ENCODE measurements around the gene ADD2. TPM values are rescaled to one million over a fixed set of nuclear protein-coding genes. Genes with fewer than 3 reads are reported as not detected.

The ADD2 gene
- total and polyA plus RNA-seq, 3 donors from 2014 or later, result 5.1 to 6.1 (median 5.8) TPM

DNA sequence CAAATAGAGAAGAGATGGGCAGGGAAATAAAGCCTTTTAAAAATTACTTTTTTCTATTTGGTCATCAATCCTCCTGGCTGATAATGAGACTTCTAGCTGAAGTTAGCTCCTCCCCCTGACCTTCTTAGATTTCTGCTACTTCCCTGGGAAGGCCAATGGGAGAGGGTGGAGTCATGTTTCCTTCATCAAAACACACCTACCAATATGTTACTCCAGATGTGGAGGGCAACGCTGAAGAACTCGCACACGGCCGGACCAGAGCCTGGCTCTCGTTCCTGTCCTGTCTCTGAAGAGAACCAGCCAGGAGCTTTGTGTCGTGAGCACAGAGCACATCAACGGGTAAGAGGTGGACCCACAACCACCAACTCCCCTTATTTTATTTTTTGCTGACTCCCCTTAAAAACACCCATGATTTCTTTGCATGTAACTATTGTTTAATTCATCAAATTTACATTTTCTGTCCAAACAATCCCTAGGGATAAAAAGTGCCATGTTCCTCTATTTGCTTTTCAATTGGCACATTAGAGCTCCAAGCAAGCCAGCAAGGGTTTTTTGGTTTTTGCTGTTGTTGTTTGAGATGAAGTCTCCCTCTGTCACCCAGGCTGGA is 94.9 kb downstream of the ADD2 start:
- DNase-seq, result no peak
- TF ChIP-seq POLR2A (IDR thresholded peaks at IDR 0.05), result no peak
- no peak for TF ChIP-seq CTCF (IDR thresholded peaks at IDR 0.05)
- WGBS, 2 donors, result 46 to 48% methylated on average over 7 of the region's 7 CpGs

GRCh38 chr2:70671092-70671675 is 96.8 kb downstream of the ADD2 start:
- Histone ChIP-seq H3K4me1 (peaks cover 5% of the 10 kb centered on the region), H3K4me3 (no peak overlapping the region), H3K36me3 (ENCODE audit: low read depth, missing control alignments) (no peaks in the 10 kb centered on the region), H3K27me3 (no peaks in the 10 kb centered on the region), H3K27ac (no peak overlapping the region), H3K9me3 (no peaks in the 10 kb centered on the region)
- intact Hi-C loops (cut with DNase I; ENCODE audit: low total_unique reads), result no loop called here
- TF ChIP-seq POLR2A (IDR thresholded peaks at IDR 0.05) (no peak), CTCF (IDR thresholded peaks at IDR 0.05) (no peak)
- no peak for DNase-seq
- 90 to 94% methylated on average over 7 of the region's 7 CpGs for WGBS, 2 donors

More for the DNA sequence above, 94.9 kb downstream of the ADD2 start:
- H3K36me3 ChIP-seq (ENCODE audit: low read depth, missing control alignments), result no peaks in the 10 kb centered on the region
- H3K4me1 ChIP-seq, result peaks cover 5% of the 10 kb centered on the region
- no peaks in the 10 kb centered on the region for H3K9me3 ChIP-seq
- intact Hi-C loops (cut with DNase I; ENCODE audit: low total_unique reads), result no loop called here
- no peak overlapping the region for H3K4me3 ChIP-seq
- no peak overlapping the region for H3K27ac ChIP-seq
- no peaks in the 10 kb centered on the region for H3K27me3 ChIP-seq

DNA sequence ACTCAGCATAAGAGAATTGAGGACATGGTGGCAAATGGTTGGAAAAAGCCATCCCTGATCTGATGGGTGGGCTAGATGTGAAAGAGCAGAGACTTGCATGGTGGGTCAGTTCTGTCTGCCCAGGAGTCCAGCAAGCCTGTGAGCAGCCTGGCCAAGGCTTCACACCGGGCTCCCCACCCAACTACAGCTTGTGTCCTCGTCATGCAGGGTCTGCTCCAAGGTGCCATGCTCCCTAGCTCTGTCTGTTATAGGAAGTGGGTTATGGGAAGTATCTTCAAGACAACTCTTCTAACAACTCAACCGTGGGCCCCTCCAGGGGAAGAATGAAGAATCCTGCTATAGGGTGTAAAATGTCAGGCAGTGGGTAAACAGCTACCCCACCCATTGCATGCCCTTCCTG is 97.4 kb downstream of the ADD2 start:
- 92 to 94% methylated on average over 2 to 3 of the region's 3 CpGs for WGBS, 2 donors
- Histone ChIP-seq H3K27me3 (no peaks in the 10 kb centered on the region), H3K4me1 (peaks cover 5% of the 10 kb centered on the region), H3K27ac (no peak overlapping the region), H3K9me3 (no peaks in the 10 kb centered on the region), H3K4me3 (no peak overlapping the region), H3K36me3 (ENCODE audit: low read depth, missing control alignments) (no peaks in the 10 kb centered on the region)
- TF ChIP-seq CTCF (IDR thresholded peaks at IDR 0.05) (no peak), POLR2A (IDR thresholded peaks at IDR 0.05) (no peak)
- no peak for DNase-seq
- intact Hi-C loops (cut with DNase I; ENCODE audit: low total_unique reads), result no loop called here

DNA sequence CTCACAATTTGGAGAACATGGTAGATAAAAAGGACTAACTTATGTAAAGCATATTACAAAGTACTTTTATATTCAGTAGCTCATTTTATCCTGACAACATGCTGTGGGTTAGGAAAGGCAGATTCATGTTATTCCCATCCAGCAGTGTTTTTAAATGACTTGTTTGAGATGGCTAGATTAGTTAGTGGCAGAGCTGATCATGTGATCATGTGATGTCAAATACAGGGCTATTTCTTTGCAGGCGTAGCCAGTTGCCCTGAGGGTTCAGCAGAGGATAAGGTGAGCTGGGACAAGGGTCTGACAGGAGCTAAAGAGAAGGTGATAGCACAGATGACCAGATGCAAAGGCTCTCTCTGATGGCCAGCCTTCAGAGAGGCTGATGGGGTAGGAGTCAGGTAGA is 97.8 kb downstream of the ADD2 start:
- intact Hi-C loops (cut with DNase I; ENCODE audit: low total_unique reads), result no loop called here
- no peak overlapping the region for H3K27ac ChIP-seq
- no peak for DNase-seq
- H3K4me1 ChIP-seq, result peaks cover 5% of the 10 kb centered on the region
- WGBS, 2 donors, result 97 to 100% methylated on average over 1 of the region's 1 CpG
- no peaks in the 10 kb centered on the region for H3K36me3 ChIP-seq (ENCODE audit: low read depth, missing control alignments)
- H3K4me3 ChIP-seq, result no peak overlapping the region
- H3K9me3 ChIP-seq, result no peaks in the 10 kb centered on the region
- H3K27me3 ChIP-seq, result no peaks in the 10 kb centered on the region
- TF ChIP-seq CTCF (IDR thresholded peaks at IDR 0.05), result no peak
- TF ChIP-seq POLR2A (IDR thresholded peaks at IDR 0.05), result no peak

GRCh38 chr2:70668911-70669310 is 99.1 kb downstream of the ADD2 start:
- no peaks in the 10 kb centered on the region for H3K27me3 ChIP-seq
- no peak for DNase-seq
- H3K27ac ChIP-seq, result no peak overlapping the region
- TF ChIP-seq CTCF (IDR thresholded peaks at IDR 0.05) (no peak), POLR2A (IDR thresholded peaks at IDR 0.05) (no peak)
- 44 to 74% methylated on average over 4 of the region's 4 CpGs for WGBS, 2 donors
- peaks cover 5% of the 10 kb centered on the region for H3K4me1 ChIP-seq
- no peaks in the 10 kb centered on the region for H3K36me3 ChIP-seq (ENCODE audit: low read depth, missing control alignments)
- H3K9me3 ChIP-seq, result no peaks in the 10 kb centered on the region
- intact Hi-C loops (cut with DNase I; ENCODE audit: low total_unique reads), result no loop called here
- H3K4me3 ChIP-seq, result no peak overlapping the region
